Fibroblast of lung (primary cell): Measurements from ENCODE around the gene BLTP2.

Experiments used
- CTCF ChIP-seq, 2 donors: IDR thresholded peaks in 1 of 2; conservative IDR thresholded peaks in 1 of 2; 1 replicate in 1 of 2; 2 replicates in 1 of 2; pipeline ENCODE4 v1.5.1; 2011 to 2012; ENCODE audit warnings: low read length in 2 of 2, control low read depth in 1 of 2, inconsistent platforms in 1 of 2, low read depth in 1 of 2, mild to moderate bottlenecking in 1 of 2
- EZH2 ChIP-seq: IDR thresholded peaks from 2 replicates; pipeline ENCODE4 v1.5.1; 2012; ENCODE audit warnings: low read length, control low read depth, mild to moderate bottlenecking; ENCODE audit errors: missing control alignments

DNA sequence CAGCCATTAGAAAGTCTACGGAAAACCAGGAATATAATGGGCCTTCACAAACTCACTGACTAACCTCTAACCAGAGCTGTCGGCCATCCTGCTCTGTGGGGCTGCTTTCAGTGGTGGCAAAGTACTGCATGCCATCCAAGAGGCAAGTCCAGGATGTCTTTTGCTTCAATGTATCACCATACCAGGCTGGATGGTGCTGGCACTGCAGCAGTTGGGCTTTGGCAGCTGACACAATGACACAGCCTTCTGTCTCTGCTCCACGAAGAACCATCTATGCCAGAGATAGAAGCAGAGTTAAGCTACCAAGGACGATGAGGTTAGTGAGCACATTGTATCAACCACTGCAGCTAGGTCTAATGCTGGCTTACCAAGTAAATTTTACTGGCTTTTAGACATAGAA, 21.3 kb downstream of the BLTP2 start:
- TF ChIP-seq CTCF (conservative IDR thresholded peaks at IDR 0.05 in 1 of 2, IDR thresholded peaks at IDR 0.05 in 1 of 2; ENCODE audit: low read depth in 1 of 2, low read length in 2 of 2): no peak
- TF ChIP-seq EZH2: no peak
